H9 (cell line): ENCODE measurements around the gene AMT. TPM values are rescaled to one million over a fixed set of nuclear protein-coding genes. Genes with fewer than 3 reads are reported as not detected.

Experiments used
- DNase-seq: peaks from one replicate; pipeline ENCODE4 v3.0.0-alpha.2; 2017
- H2AFZ ChIP-seq: one replicate; pipeline ENCODE4 v1.6.1; 2013; ENCODE audit warnings: mild to moderate bottlenecking, low read length, control low read depth, moderate library complexity
- H2AK5ac ChIP-seq: 2 replicates; pipeline ENCODE4 v1.6.1; 2013; ENCODE audit warnings: low read length, control low read depth, mixed read lengths; ENCODE audit not compliant: insufficient read length
- H2BK120ac ChIP-seq: one replicate; pipeline ENCODE4 v1.6.1; 2013; ENCODE audit warnings: low read depth, mild to moderate bottlenecking, low read length, control low read depth, inconsistent platforms; ENCODE audit not compliant: poor library complexity, severe bottlenecking
- H2BK12ac ChIP-seq: 2 replicates; pipeline ENCODE4 v1.6.1; 2013; ENCODE audit warnings: low read length, control low read depth, mixed read lengths, low read depth; ENCODE audit not compliant: insufficient read length
- H2BK15ac ChIP-seq: 2 replicates; pipeline ENCODE4 v1.6.1; 2013; ENCODE audit warnings: low read depth, low read length, control low read depth
- H2BK20ac ChIP-seq: one replicate; pipeline ENCODE4 v1.6.1; 2013; ENCODE audit warnings: low read depth, mild to moderate bottlenecking, low read length, control low read depth, inconsistent platforms; ENCODE audit not compliant: poor library complexity, severe bottlenecking
- H2BK5ac ChIP-seq: 2 replicates; pipeline ENCODE4 v1.6.1; 2013; ENCODE audit warnings: low read length, control low read depth, mixed read lengths; ENCODE audit not compliant: insufficient read length
- H3K14ac ChIP-seq: 2 replicates; pipeline ENCODE4 v1.6.1; 2013; ENCODE audit warnings: low read length, control low read depth; ENCODE audit not compliant: insufficient read depth
- H3K18ac ChIP-seq: 2 replicates; pipeline ENCODE4 v1.6.1; 2013; ENCODE audit warnings: low read depth, mild to moderate bottlenecking, mixed read lengths, low read length, control low read depth; ENCODE audit not compliant: insufficient read length
- H3K23ac ChIP-seq: 2 replicates; pipeline ENCODE4 v1.6.1; 2013; ENCODE audit warnings: low read length, control low read depth, mixed read lengths, low read depth; ENCODE audit not compliant: insufficient read length
- H3K23me2 ChIP-seq: 2 replicates; pipeline ENCODE4 v1.6.1; 2013; ENCODE audit warnings: low read depth, mild to moderate bottlenecking, mixed read lengths, low read length, control low read depth; ENCODE audit not compliant: insufficient read length, poor library complexity, severe bottlenecking
- H3K27ac ChIP-seq: 2 replicates; pipeline ENCODE4 v1.5.1; 2013; ENCODE audit warnings: low read length, control low read depth, mixed read lengths, low read depth; ENCODE audit not compliant: insufficient read length
- H3K27me3 ChIP-seq: 2 replicates; pipeline ENCODE4 v1.6.1; 2013; ENCODE audit warnings: low read length, control low read depth, inconsistent platforms; ENCODE audit not compliant: insufficient read depth
- H3K4ac ChIP-seq: 2 replicates; pipeline ENCODE4 v1.6.1; 2013; ENCODE audit warnings: low read depth, mild to moderate bottlenecking, control low read depth, inconsistent platforms, low read length, moderate library complexity
- H3K4me1 ChIP-seq: 2 replicates; pipeline ENCODE4 v1.6.1; 2013; ENCODE audit warnings: low read length, control low read depth, inconsistent platforms; ENCODE audit not compliant: insufficient read depth
- H3K4me2 ChIP-seq: 2 replicates; pipeline ENCODE4 v1.6.1; 2013; ENCODE audit warnings: low read length, control low read depth, mixed read lengths; ENCODE audit not compliant: insufficient read length, insufficient read depth
- H3K56ac ChIP-seq: 2 replicates; pipeline ENCODE4 v1.6.1; 2013; ENCODE audit warnings: low read depth, mild to moderate bottlenecking, mixed read lengths, low read length, control low read depth; ENCODE audit not compliant: insufficient read length
- H3K79me1 ChIP-seq: 2 replicates; pipeline ENCODE4 v1.6.1; 2013; ENCODE audit warnings: low read depth, mild to moderate bottlenecking, moderate library complexity, low read length, control low read depth, inconsistent platforms; ENCODE audit not compliant: insufficient read depth, poor library complexity, severe bottlenecking
- H3K79me2 ChIP-seq: 2 replicates; pipeline ENCODE4 v1.6.1; 2013; ENCODE audit warnings: low read length, control low read depth, inconsistent platforms; ENCODE audit not compliant: insufficient read depth
- H3K9ac ChIP-seq: 2 replicates; pipeline ENCODE4 v1.6.1; 2013; ENCODE audit warnings: low read length, control low read depth, mixed read lengths; ENCODE audit not compliant: insufficient read length; ENCODE audit errors: extremely low read depth
- H3K9me3 ChIP-seq: one replicate; pipeline ENCODE4 v1.6.1; 2013; ENCODE audit warnings: low read depth, low read length, inconsistent platforms; ENCODE audit not compliant: control insufficient read depth
- H3T11ph ChIP-seq: one replicate; pipeline ENCODE4 v1.6.1; 2013; ENCODE audit warnings: mild to moderate bottlenecking, low read length, control low read depth, inconsistent platforms
- H4K20me1 ChIP-seq: one replicate; pipeline ENCODE4 v1.6.1; 2013; ENCODE audit not compliant: control insufficient read depth, insufficient read length, insufficient read depth
- H4K5ac ChIP-seq: 2 replicates; pipeline ENCODE4 v1.6.1; 2013; ENCODE audit warnings: low read depth, mild to moderate bottlenecking, mixed read lengths, low read length, control low read depth; ENCODE audit not compliant: insufficient read length
- H4K8ac ChIP-seq: replicated peaks from 2 replicates; pipeline ENCODE4 v1.6.1; 2013; ENCODE audit warnings: low read length, control low read depth, mixed read lengths, low read depth; ENCODE audit not compliant: insufficient read length
- H4K91ac ChIP-seq: 2 replicates; pipeline ENCODE4 v1.6.1; 2013; ENCODE audit warnings: low read depth, mild to moderate bottlenecking, moderate library complexity, mixed read lengths, low read length, control low read depth; ENCODE audit not compliant: insufficient read length
- H3K27ac Mint-ChIP-seq, 3 experiments: 2 replicates in 2 of 3; 3 replicates in 1 of 3; pipeline ENCODE4 v1.8.0; 2020 to 2021; ENCODE audit warnings: mixed read lengths in 3 of 3, mild to moderate bottlenecking in 1 of 3, moderate library complexity in 1 of 3
- H3K27me3 Mint-ChIP-seq: 2 replicates; pipeline ENCODE4 v1.8.0; 2021; ENCODE audit warnings: low read depth, mild to moderate bottlenecking, moderate library complexity, mixed read lengths
- H3K36me3 Mint-ChIP-seq, 3 experiments: 2 replicates in 2 of 3; 3 replicates in 1 of 3; pipeline ENCODE4 v1.8.0; 2020 to 2021; ENCODE audit warnings: low read depth in 3 of 3, mixed read lengths in 3 of 3; ENCODE audit not compliant: insufficient read depth in 1 of 3
- H3K4me1 Mint-ChIP-seq, 2 experiments: 2 replicates each; pipeline ENCODE4 v1.8.0; 2020; ENCODE audit warnings: mixed read lengths in 2 of 2
- H3K4me3 Mint-ChIP-seq, 2 experiments: 2 replicates in 1 of 2; 3 replicates in 1 of 2; pipeline ENCODE4 v1.8.0; 2020 to 2021; ENCODE audit warnings: mild to moderate bottlenecking in 2 of 2, mixed read lengths in 2 of 2, moderate library complexity in 1 of 2
- H3K9me3 Mint-ChIP-seq, 2 experiments: 2 replicates in 1 of 2; 3 replicates in 1 of 2; pipeline ENCODE4 v1.8.0; 2020; ENCODE audit warnings: mild to moderate bottlenecking in 2 of 2, mixed read lengths in 2 of 2, moderate library complexity in 1 of 2
- CTCF ChIP-seq: fragments of 200-600 bp; sonication (generic); conservative IDR thresholded peaks from 3 replicates; pipeline ENCODE4 v1.8.0; 2021; ENCODE audit warnings: antibody characterized with exemption, mild to moderate bottlenecking
- WGBS: extraction: QIAGEN DNeasy Blood & Tissue Kit; methylation state at CpG from one replicate; pipeline ENCODE4 v1.1.7; 2013; ENCODE audit warnings: missing lambda C conversion rate, low lambda C conversion rate, mixed read lengths; ENCODE audit not compliant: insufficient read length; ENCODE audit errors: extremely low coverage; 5-methylcytosine and 5-hydroxymethylcytosine counted together
- total RNA-seq: library from RNA; stranded (reverse); gene quantifications from 2 replicates; pipeline ENCODE4 v1.2.1, GENCODE V29; 2021

The AMT gene
- total RNA-seq, 1 experiment from 2014 or later = 41.2 TPM

- no peak overlapping the region; the same call in 1 of the 2 replicates for H3K14ac ChIP-seq
- H2BK120ac ChIP-seq = no peak overlapping the region
- H2BK20ac ChIP-seq = no peak overlapping the region
- peak; percentile 70 for TF ChIP-seq CTCF
- H3K27ac ChIP-seq = no peak overlapping the region
- H2BK5ac ChIP-seq = no peak overlapping the region
- no peak overlapping the region for H3K9ac ChIP-seq
- H4K91ac ChIP-seq = no peak overlapping the region
- H4K8ac ChIP-seq = no peak overlapping the region
- peaks cover 5% of the 10 kb centered on the region; the same call in 1 of the 2 replicates for H3K4me1 ChIP-seq
- no peak overlapping the region for H3K18ac ChIP-seq
- no peaks in the 10 kb centered on the region for H3K9me3 Mint-ChIP-seq
- no peak overlapping the region for H2BK12ac ChIP-seq
- no peaks in the 10 kb centered on the region for H3K23me2 ChIP-seq
- H3K4me2 ChIP-seq = no peak overlapping the region
- H3K4ac ChIP-seq = no peak overlapping the region
- peak overlapping the region in 1 of 2 experiments; percentile 10; a peak in 1 of 5 replicates for H3K4me3 Mint-ChIP-seq
- H3K36me3 Mint-ChIP-seq = no peaks in the 10 kb centered on the region
- no peak overlapping the region for H2AFZ ChIP-seq
- no peak overlapping the region for H3K23ac ChIP-seq
- peak overlapping the region in 2 of 3 experiments; percentile 37 to 77; a peak in 3 of 7 replicates for H3K27ac Mint-ChIP-seq
- H3T11ph ChIP-seq = no peak overlapping the region
- H3K9me3 ChIP-seq = no peaks in the 10 kb centered on the region
- no peak overlapping the region for H2BK15ac ChIP-seq
- no peaks in the 10 kb centered on the region for H3K27me3 ChIP-seq
- WGBS = no CpG with 5 or more reads among the region's 2 CpGs
- peaks cover 24 to 27% of the 10 kb centered on the region in 2 experiments for H3K4me1 Mint-ChIP-seq
- H4K20me1 ChIP-seq = no peaks in the 10 kb centered on the region
- no peaks in the 10 kb centered on the region for H3K79me2 ChIP-seq
- no peak overlapping the region for H4K5ac ChIP-seq
- no peak overlapping the region for H3K56ac ChIP-seq
- H2AK5ac ChIP-seq = no peak overlapping the region
- no peaks in the 10 kb centered on the region for H3K79me1 ChIP-seq
- no peaks in the 10 kb centered on the region for H3K27me3 Mint-ChIP-seq
- DNase-seq = peak; percentile 90
Observed at GRCh38 chr3:49454458-49454857, 32.2 kb upstream of the AMT start.
